GM18519 (cell line): ENCODE data around the gene CCDC12.

Source experiments
- ATAC-seq: cut with Tn5 transposase; IDR thresholded peaks from one replicate; pipeline ENCODE4 v1.9.1; 2021; ENCODE audit warnings: mild to moderate bottlenecking, moderate library complexity; ENCODE audit not compliant: unreplicated experiment, low FRiP score

Gene CCDC12

GRCh38 chr3:46927718-46928073, 48.8 kb downstream of the CCDC12 start:
- no peak for ATAC-seq

- no peak for ATAC-seq
Measured at GRCh38 chr3:46926871-46927717, 49.5 kb downstream of the CCDC12 start.

- no peak for ATAC-seq
Measured at GRCh38 chr3:46926447-46926846, 50.1 kb downstream of the CCDC12 start.

GRCh38 chr3:46926039-46926438, 50.5 kb downstream of the CCDC12 start:
- no peak for ATAC-seq

- no peak for ATAC-seq
Measured at GRCh38 chr3:46925585-46925934, 51.0 kb downstream of the CCDC12 start.

- no peak for ATAC-seq
Measured at GRCh38 chr3:46924921-46925584, 51.5 kb downstream of the CCDC12 start.

GRCh38 chr3:46923559-46924350, 52.8 kb downstream of the CCDC12 start:
- ATAC-seq: no peak

GRCh38 chr3:46922871-46923558, 53.5 kb downstream of the CCDC12 start:
- no peak for ATAC-seq

- no peak for ATAC-seq
Measured at GRCh38 chr3:46922426-46922825, 54.1 kb downstream of the CCDC12 start.

- ATAC-seq: no peak
Measured at GRCh38 chr3:46921871-46922271, 54.7 kb downstream of the CCDC12 start.

- no peak for ATAC-seq
Measured at GRCh38 chr3:46921041-46921440, 55.5 kb downstream of the CCDC12 start.

- ATAC-seq: no peak
Measured at GRCh38 chr3:46918634-46919033, 57.9 kb downstream of the CCDC12 start.

GRCh38 chr3:46918202-46918601, 58.3 kb downstream of the CCDC12 start:
- no peak for ATAC-seq

GRCh38 chr3:46917257-46917656, 59.3 kb downstream of the CCDC12 start:
- no peak for ATAC-seq

GRCh38 chr3:46916799-46917198, 59.7 kb downstream of the CCDC12 start:
- ATAC-seq: no peak

GRCh38 chr3:46916278-46916677, 60.3 kb downstream of the CCDC12 start:
- no peak for ATAC-seq

- no peak for ATAC-seq
Measured at GRCh38 chr3:46915297-46915822, 61.2 kb downstream of the CCDC12 start.

- ATAC-seq: no peak
Measured at GRCh38 chr3:46914849-46915248, 61.7 kb downstream of the CCDC12 start.

GRCh38 chr3:46913644-46914043, 62.9 kb downstream of the CCDC12 start:
- ATAC-seq: no peak

- ATAC-seq: no peak
Measured at GRCh38 chr3:46912986-46913385, 63.6 kb downstream of the CCDC12 start.
